Liver (tissue), 9 donors: Measurements from ENCODE around the gene FREY1. TPM values are rescaled to one million over a fixed set of nuclear protein-coding genes. Genes with fewer than 3 reads are reported as not detected.

Experiments
- DNase-seq: peaks from one replicate; pipeline ENCODE4 v3.0.0-alpha.2; 2017; ENCODE audit warnings: low spot score
- H3K27ac ChIP-seq, 2 donors: one replicate each; pipeline ENCODE4 v1.7.0; 2013; ENCODE audit warnings: inconsistent platforms in 2 of 2, low read length in 2 of 2, control low read depth in 1 of 2, low read depth in 1 of 2, mild to moderate bottlenecking in 1 of 2
- H3K27me3 ChIP-seq, 4 donors: one replicate each; pipeline versions ENCODE4 v1.6.1 to v1.7.0; 2013; ENCODE audit warnings: low read length in 3 of 4, inconsistent platforms in 1 of 4, mild to moderate bottlenecking in 1 of 4, moderate library complexity in 1 of 4; ENCODE audit not compliant: control insufficient read depth in 4 of 4, insufficient read depth in 4 of 4
- H3K36me3 ChIP-seq, 4 donors: one replicate each; pipeline versions ENCODE4 v1.6.1 to v1.7.0; 2013; ENCODE audit warnings: low read length in 3 of 4, mild to moderate bottlenecking in 3 of 4, low read depth in 1 of 4, moderate library complexity in 1 of 4; ENCODE audit not compliant: control insufficient read depth in 4 of 4, insufficient read depth in 3 of 4
- H3K4me1 ChIP-seq, 4 donors: one replicate each; pipeline versions ENCODE4 v1.6.1 to v1.7.0; 2013; ENCODE audit warnings: low read length in 3 of 4, mild to moderate bottlenecking in 3 of 4, moderate library complexity in 1 of 4; ENCODE audit not compliant: control insufficient read depth in 4 of 4, insufficient read depth in 4 of 4
- H3K4me3 ChIP-seq, 3 donors: one replicate each; pipeline versions ENCODE4 v1.6.1 to v1.7.0; 2013; ENCODE audit warnings: low read length in 3 of 3, control low read depth in 1 of 3, low read depth in 1 of 3, mild to moderate bottlenecking in 1 of 3
- H3K9ac ChIP-seq, 2 donors: one replicate each; pipeline ENCODE4 v1.7.0; 2013; ENCODE audit warnings: low read length in 2 of 2, mild to moderate bottlenecking in 2 of 2, moderate library complexity in 2 of 2, control low read depth in 1 of 2, low read depth in 1 of 2
- H3K9me3 ChIP-seq, 4 donors: one replicate each; pipeline versions ENCODE4 v1.6.1 to v1.7.0; 2013; ENCODE audit warnings: low read length in 3 of 4; ENCODE audit not compliant: control insufficient read depth in 4 of 4
- CTCF ChIP-seq: fragments of 150-350 bp; IDR thresholded peaks from 2 replicates; pipeline ENCODE4 v1.5.1; 2017; ENCODE audit warnings: improper control_type of control experiment, low read depth, low read length; ENCODE audit not compliant: missing input control
- FOXA1 ChIP-seq: IDR thresholded peaks from 2 replicates; pipeline ENCODE4 v1.6.1; 2016; ENCODE audit warnings: antibody characterized with exemption
- FOXA2 ChIP-seq: IDR thresholded peaks from 2 replicates; pipeline ENCODE4 v1.6.1; 2016; ENCODE audit warnings: antibody characterized with exemption
- NR2F2 ChIP-seq: IDR thresholded peaks from 2 replicates; pipeline ENCODE4 v1.6.1; 2016; ENCODE audit warnings: antibody characterized with exemption
- RAD21 ChIP-seq, 2 donors: IDR thresholded peaks; 2 replicates each; pipeline ENCODE4 v1.6.1; 2016; ENCODE audit warnings: antibody characterized with exemption in 2 of 2, mild to moderate bottlenecking in 2 of 2
- REST ChIP-seq: IDR thresholded peaks from 2 replicates; pipeline ENCODE4 v1.6.1; 2016; ENCODE audit warnings: antibody characterized with exemption, mild to moderate bottlenecking
- YY1 ChIP-seq: IDR thresholded peaks from 2 replicates; pipeline ENCODE4 v1.6.1; 2016; ENCODE audit warnings: antibody characterized with exemption, mild to moderate bottlenecking
- WGBS: extraction: QIAGEN DNeasy Blood & Tissue Kit; methylation state at CpG from one replicate; pipeline ENCODE4 v1.1.7; 2013; 5-methylcytosine and 5-hydroxymethylcytosine counted together
- polyA plus RNA-seq, 2 donors: library from polyadenylated mRNA; stranded (reverse) in 1 of 2; unstranded in 1 of 2; fragments of 200-250 nt in 1 of 2; fragments of >200 nt in 1 of 2; fragmentation: Nextera tagmentation in 1 of 2; extraction: Ambion mirVana in 1 of 2; gene quantifications; one replicate each; pipeline versions ENCODE4 v1.2.1 to v1.2.3, GENCODE V29; 2013 to 2015
- total RNA-seq, 2 donors: library from RNA; depleted of rRNA; stranded (reverse); fragments of >200 nt; gene quantifications; one replicate each; pipeline ENCODE4 v1.2.3, GENCODE V29; 2014
- TF ChIP-seq, protein P1 (sequence below): IDR thresholded peaks from 2 replicates; pipeline ENCODE4 v1.6.1; 2016; ENCODE audit warnings: antibody characterized with exemption
- TF ChIP-seq, protein P2 (sequence below): IDR thresholded peaks from 2 replicates; pipeline ENCODE4 v1.6.1; 2016; ENCODE audit warnings: antibody characterized with exemption
- donor health status: healthy.
- donor health status: healthy.
- donor health status: healthy.
- donor health status: healthy.
- donor health status: healthy.

The FREY1 gene
- total and polyA plus RNA-seq, 4 donors: 0.18 to 2.1 (median 0.75) TPM; not detected in 1

- Histone ChIP-seq H3K9me3 (no peaks in the 10 kb centered on the region), H3K27ac (no peak overlapping the region)
Measured at GRCh38 chr11:45932217-45932616, 25.1 kb upstream of the FREY1 start.

GRCh38 chr11:45931739-45932138 lies 24.7 kb upstream of the FREY1 start:
- H3K9ac ChIP-seq: no peak overlapping the region
- no peaks in the 10 kb centered on the region for H3K9me3 ChIP-seq
- DNase-seq: no peak
- TF ChIP-seq FOXA1: no peak
- no peak for TF ChIP-seq YY1
- no peak for TF ChIP-seq FOXA2
- no peak for TF ChIP-seq REST
- TF ChIP-seq, protein P1, sequence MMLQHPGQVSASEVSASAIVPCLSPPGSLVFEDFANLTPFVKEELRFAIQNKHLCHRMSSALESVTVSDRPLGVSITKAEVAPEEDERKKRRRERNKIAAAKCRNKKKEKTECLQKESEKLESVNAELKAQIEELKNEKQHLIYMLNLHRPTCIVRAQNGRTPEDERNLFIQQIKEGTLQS: no peak
- no peak for TF ChIP-seq CTCF
- no peak for TF ChIP-seq RAD21 (IDR thresholded peaks at IDR 0.05)
- TF ChIP-seq, protein P2, sequence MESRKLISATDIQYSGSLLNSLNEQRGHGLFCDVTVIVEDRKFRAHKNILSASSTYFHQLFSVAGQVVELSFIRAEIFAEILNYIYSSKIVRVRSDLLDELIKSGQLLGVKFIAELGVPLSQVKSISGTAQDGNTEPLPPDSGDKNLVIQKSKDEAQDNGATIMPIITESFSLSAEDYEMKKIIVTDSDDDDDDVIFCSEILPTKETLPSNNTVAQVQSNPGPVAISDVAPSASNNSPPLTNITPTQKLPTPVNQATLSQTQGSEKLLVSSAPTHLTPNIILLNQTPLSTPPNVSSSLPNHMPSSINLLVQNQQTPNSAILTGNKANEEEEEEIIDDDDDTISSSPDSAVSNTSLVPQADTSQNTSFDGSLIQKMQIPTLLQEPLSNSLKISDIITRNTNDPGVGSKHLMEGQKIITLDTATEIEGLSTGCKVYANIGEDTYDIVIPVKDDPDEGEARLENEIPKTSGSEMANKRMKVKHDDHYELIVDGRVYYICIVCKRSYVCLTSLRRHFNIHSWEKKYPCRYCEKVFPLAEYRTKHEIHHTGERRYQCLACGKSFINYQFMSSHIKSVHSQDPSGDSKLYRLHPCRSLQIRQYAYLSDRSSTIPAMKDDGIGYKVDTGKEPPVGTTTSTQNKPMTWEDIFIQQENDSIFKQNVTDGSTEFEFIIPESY: no peak
- no peak for TF ChIP-seq NR2F2
- H3K4me3 ChIP-seq: no peak overlapping the region
- peaks cover 2 to 7% (median 6%) of the 10 kb centered on the region in 4 donors for H3K36me3 ChIP-seq
- H3K27me3 ChIP-seq: no peaks in the 10 kb centered on the region
- no peak overlapping the region for H3K27ac ChIP-seq
- 94% methylated on average over 10 of the region's 10 CpGs for WGBS
- H3K4me1 ChIP-seq: peaks cover 10 to 23% (median 20%) of the 10 kb centered on the region in 4 donors

More at GRCh38 chr11:45932217-45932616, 25.1 kb upstream of the FREY1 start:
- no peaks in the 10 kb centered on the region for H3K27me3 ChIP-seq
- no peak overlapping the region for H3K9ac ChIP-seq
- TF ChIP-seq REST (no peak), RAD21 (IDR thresholded peaks at IDR 0.05) (no peak)
- H3K36me3 ChIP-seq: peaks cover 2 to 9% (median 6%) of the 10 kb centered on the region in 4 donors
- 92% methylated on average over 8 of the region's 8 CpGs for WGBS
- no peak overlapping the region for H3K4me3 ChIP-seq
- no peak for DNase-seq
- H3K4me1 ChIP-seq: peaks cover 10 to 23% (median 20%) of the 10 kb centered on the region in 4 donors
